H9 (cell line): ENCODE measurements around the gene RASA3. TPM values are rescaled to one million over a fixed set of nuclear protein-coding genes. Genes with fewer than 3 reads are reported as not detected.

Experiments used
- DNase-seq: peaks from one replicate; pipeline ENCODE4 v3.0.0-alpha.2; 2017
- H2AFZ ChIP-seq: one replicate; pipeline ENCODE4 v1.6.1; 2013; ENCODE audit warnings: mild to moderate bottlenecking, low read length, control low read depth, moderate library complexity
- H2AK5ac ChIP-seq: 2 replicates; pipeline ENCODE4 v1.6.1; 2013; ENCODE audit warnings: low read length, control low read depth, mixed read lengths; ENCODE audit not compliant: insufficient read length
- H2BK120ac ChIP-seq: one replicate; pipeline ENCODE4 v1.6.1; 2013; ENCODE audit warnings: low read depth, mild to moderate bottlenecking, low read length, control low read depth, inconsistent platforms; ENCODE audit not compliant: poor library complexity, severe bottlenecking
- H2BK12ac ChIP-seq: 2 replicates; pipeline ENCODE4 v1.6.1; 2013; ENCODE audit warnings: low read length, control low read depth, mixed read lengths, low read depth; ENCODE audit not compliant: insufficient read length
- H2BK15ac ChIP-seq: 2 replicates; pipeline ENCODE4 v1.6.1; 2013; ENCODE audit warnings: low read depth, low read length, control low read depth
- H2BK20ac ChIP-seq: one replicate; pipeline ENCODE4 v1.6.1; 2013; ENCODE audit warnings: low read depth, mild to moderate bottlenecking, low read length, control low read depth, inconsistent platforms; ENCODE audit not compliant: poor library complexity, severe bottlenecking
- H2BK5ac ChIP-seq: 2 replicates; pipeline ENCODE4 v1.6.1; 2013; ENCODE audit warnings: low read length, control low read depth, mixed read lengths; ENCODE audit not compliant: insufficient read length
- H3K14ac ChIP-seq: 2 replicates; pipeline ENCODE4 v1.6.1; 2013; ENCODE audit warnings: low read length, control low read depth; ENCODE audit not compliant: insufficient read depth
- H3K18ac ChIP-seq: 2 replicates; pipeline ENCODE4 v1.6.1; 2013; ENCODE audit warnings: low read depth, mild to moderate bottlenecking, mixed read lengths, low read length, control low read depth; ENCODE audit not compliant: insufficient read length
- H3K23ac ChIP-seq: 2 replicates; pipeline ENCODE4 v1.6.1; 2013; ENCODE audit warnings: low read length, control low read depth, mixed read lengths, low read depth; ENCODE audit not compliant: insufficient read length
- H3K23me2 ChIP-seq: 2 replicates; pipeline ENCODE4 v1.6.1; 2013; ENCODE audit warnings: low read depth, mild to moderate bottlenecking, mixed read lengths, low read length, control low read depth; ENCODE audit not compliant: insufficient read length, poor library complexity, severe bottlenecking
- H3K27ac ChIP-seq: 2 replicates; pipeline ENCODE4 v1.5.1; 2013; ENCODE audit warnings: low read length, control low read depth, mixed read lengths, low read depth; ENCODE audit not compliant: insufficient read length
- H3K27me3 ChIP-seq: 2 replicates; pipeline ENCODE4 v1.6.1; 2013; ENCODE audit warnings: low read length, control low read depth, inconsistent platforms; ENCODE audit not compliant: insufficient read depth
- H3K4ac ChIP-seq: 2 replicates; pipeline ENCODE4 v1.6.1; 2013; ENCODE audit warnings: low read depth, mild to moderate bottlenecking, control low read depth, inconsistent platforms, low read length, moderate library complexity
- H3K4me1 ChIP-seq: 2 replicates; pipeline ENCODE4 v1.6.1; 2013; ENCODE audit warnings: low read length, control low read depth, inconsistent platforms; ENCODE audit not compliant: insufficient read depth
- H3K4me2 ChIP-seq: 2 replicates; pipeline ENCODE4 v1.6.1; 2013; ENCODE audit warnings: low read length, control low read depth, mixed read lengths; ENCODE audit not compliant: insufficient read length, insufficient read depth
- H3K56ac ChIP-seq: 2 replicates; pipeline ENCODE4 v1.6.1; 2013; ENCODE audit warnings: low read depth, mild to moderate bottlenecking, mixed read lengths, low read length, control low read depth; ENCODE audit not compliant: insufficient read length
- H3K79me1 ChIP-seq: 2 replicates; pipeline ENCODE4 v1.6.1; 2013; ENCODE audit warnings: low read depth, mild to moderate bottlenecking, moderate library complexity, low read length, control low read depth, inconsistent platforms; ENCODE audit not compliant: insufficient read depth, poor library complexity, severe bottlenecking
- H3K79me2 ChIP-seq: 2 replicates; pipeline ENCODE4 v1.6.1; 2013; ENCODE audit warnings: low read length, control low read depth, inconsistent platforms; ENCODE audit not compliant: insufficient read depth
- H3K9ac ChIP-seq: 2 replicates; pipeline ENCODE4 v1.6.1; 2013; ENCODE audit warnings: low read length, control low read depth, mixed read lengths; ENCODE audit not compliant: insufficient read length; ENCODE audit errors: extremely low read depth
- H3K9me3 ChIP-seq: one replicate; pipeline ENCODE4 v1.6.1; 2013; ENCODE audit warnings: low read depth, low read length, inconsistent platforms; ENCODE audit not compliant: control insufficient read depth
- H3T11ph ChIP-seq: one replicate; pipeline ENCODE4 v1.6.1; 2013; ENCODE audit warnings: mild to moderate bottlenecking, low read length, control low read depth, inconsistent platforms
- H4K20me1 ChIP-seq: one replicate; pipeline ENCODE4 v1.6.1; 2013; ENCODE audit not compliant: control insufficient read depth, insufficient read length, insufficient read depth
- H4K5ac ChIP-seq: 2 replicates; pipeline ENCODE4 v1.6.1; 2013; ENCODE audit warnings: low read depth, mild to moderate bottlenecking, mixed read lengths, low read length, control low read depth; ENCODE audit not compliant: insufficient read length
- H4K8ac ChIP-seq: replicated peaks from 2 replicates; pipeline ENCODE4 v1.6.1; 2013; ENCODE audit warnings: low read length, control low read depth, mixed read lengths, low read depth; ENCODE audit not compliant: insufficient read length
- H4K91ac ChIP-seq: 2 replicates; pipeline ENCODE4 v1.6.1; 2013; ENCODE audit warnings: low read depth, mild to moderate bottlenecking, moderate library complexity, mixed read lengths, low read length, control low read depth; ENCODE audit not compliant: insufficient read length
- H3K27ac Mint-ChIP-seq, 3 experiments: 2 replicates in 2 of 3; 3 replicates in 1 of 3; pipeline ENCODE4 v1.8.0; 2020 to 2021; ENCODE audit warnings: mixed read lengths in 3 of 3, mild to moderate bottlenecking in 1 of 3, moderate library complexity in 1 of 3
- H3K27me3 Mint-ChIP-seq: 2 replicates; pipeline ENCODE4 v1.8.0; 2021; ENCODE audit warnings: low read depth, mild to moderate bottlenecking, moderate library complexity, mixed read lengths
- H3K36me3 Mint-ChIP-seq, 3 experiments: 2 replicates in 2 of 3; 3 replicates in 1 of 3; pipeline ENCODE4 v1.8.0; 2020 to 2021; ENCODE audit warnings: low read depth in 3 of 3, mixed read lengths in 3 of 3; ENCODE audit not compliant: insufficient read depth in 1 of 3
- H3K4me1 Mint-ChIP-seq, 2 experiments: 2 replicates each; pipeline ENCODE4 v1.8.0; 2020; ENCODE audit warnings: mixed read lengths in 2 of 2
- H3K4me3 Mint-ChIP-seq, 2 experiments: 2 replicates in 1 of 2; 3 replicates in 1 of 2; pipeline ENCODE4 v1.8.0; 2020 to 2021; ENCODE audit warnings: mild to moderate bottlenecking in 2 of 2, mixed read lengths in 2 of 2, moderate library complexity in 1 of 2
- H3K9me3 Mint-ChIP-seq, 2 experiments: 2 replicates in 1 of 2; 3 replicates in 1 of 2; pipeline ENCODE4 v1.8.0; 2020; ENCODE audit warnings: mild to moderate bottlenecking in 2 of 2, mixed read lengths in 2 of 2, moderate library complexity in 1 of 2
- WGBS: extraction: QIAGEN DNeasy Blood & Tissue Kit; methylation state at CpG from one replicate; pipeline ENCODE4 v1.1.7; 2013; ENCODE audit warnings: missing lambda C conversion rate, low lambda C conversion rate, mixed read lengths; ENCODE audit not compliant: insufficient read length; ENCODE audit errors: extremely low coverage; 5-methylcytosine and 5-hydroxymethylcytosine counted together
- total RNA-seq: library from RNA; stranded (reverse); gene quantifications from 2 replicates; pipeline ENCODE4 v1.2.1, GENCODE V29; 2021
- TF ChIP-seq, protein P1 (sequence below): fragments of 200-600 bp; sonication (generic); conservative IDR thresholded peaks from 3 replicates; pipeline ENCODE4 v1.8.0; 2021; ENCODE audit warnings: antibody characterized with exemption, mild to moderate bottlenecking

RASA3 gene
- total RNA-seq, 1 experiment from 2014 or later: 12.3 TPM

DNA sequence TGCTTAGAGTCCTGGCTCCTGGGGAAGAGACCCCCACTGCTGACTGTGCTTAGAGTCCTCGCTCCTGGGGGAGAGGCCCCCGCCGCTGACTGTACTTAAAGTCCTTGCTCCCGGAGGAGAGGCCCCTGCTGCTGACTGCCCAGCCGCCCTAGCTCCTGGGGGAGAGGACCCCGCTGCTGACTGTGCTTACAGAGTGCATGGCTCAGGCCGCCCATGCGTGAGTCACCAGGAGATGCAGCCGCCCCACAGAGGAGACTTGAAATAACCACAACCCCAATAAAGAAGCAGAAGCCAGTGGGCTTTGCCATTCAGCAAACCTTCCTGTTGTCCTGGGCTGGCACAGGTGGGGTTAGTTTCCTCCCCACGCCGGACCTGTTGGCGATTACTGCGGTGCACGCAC lies 79.4 kb downstream of the RASA3 start:
- Histone ChIP-seq H3K9me3 (no peaks in the 10 kb centered on the region), H2BK20ac (no peak overlapping the region), H3K79me1 (no peaks in the 10 kb centered on the region), H4K8ac (no peak overlapping the region), H3K27ac (no peak overlapping the region), H3K14ac (no peak overlapping the region), H2BK15ac (no peak overlapping the region), H3T11ph (no peak overlapping the region), H3K56ac (no peak overlapping the region), H2AFZ (no peak overlapping the region), H3K4me1 (no peaks in the 10 kb centered on the region), H4K91ac (no peak overlapping the region), H3K9ac (no peak overlapping the region), H3K4ac (no peak overlapping the region), H2AK5ac (no peak overlapping the region), H2BK12ac (no peak overlapping the region), H3K4me2 (no peak overlapping the region), H2BK120ac (no peak overlapping the region), H4K5ac (no peak overlapping the region), H2BK5ac (no peak overlapping the region), H3K23me2 (no peaks in the 10 kb centered on the region), H3K18ac (no peak overlapping the region), H3K23ac (no peak overlapping the region), H3K27me3 (no peaks in the 10 kb centered on the region), H4K20me1 (no peaks in the 10 kb centered on the region), H3K79me2 (no peaks in the 10 kb centered on the region)
- Mint-ChIP-seq H3K27ac (no peak overlapping the region), H3K27me3 (peaks cover 1% of the 10 kb centered on the region; the same call in 1 of the 2 replicates), H3K9me3 (no peaks in the 10 kb centered on the region), H3K4me3 (no peak overlapping the region; a peak in 1 of 5 replicates), H3K4me1 (peaks cover 7 to 19% of the 10 kb centered on the region in 2 experiments), H3K36me3 (peaks cover 0 to 4% (median 0%) of the 10 kb centered on the region in 3 experiments; a peak in 2 of 7 replicates)
- WGBS: no CpG with 5 or more reads among the region's 14 CpGs
- TF ChIP-seq, protein P1, sequence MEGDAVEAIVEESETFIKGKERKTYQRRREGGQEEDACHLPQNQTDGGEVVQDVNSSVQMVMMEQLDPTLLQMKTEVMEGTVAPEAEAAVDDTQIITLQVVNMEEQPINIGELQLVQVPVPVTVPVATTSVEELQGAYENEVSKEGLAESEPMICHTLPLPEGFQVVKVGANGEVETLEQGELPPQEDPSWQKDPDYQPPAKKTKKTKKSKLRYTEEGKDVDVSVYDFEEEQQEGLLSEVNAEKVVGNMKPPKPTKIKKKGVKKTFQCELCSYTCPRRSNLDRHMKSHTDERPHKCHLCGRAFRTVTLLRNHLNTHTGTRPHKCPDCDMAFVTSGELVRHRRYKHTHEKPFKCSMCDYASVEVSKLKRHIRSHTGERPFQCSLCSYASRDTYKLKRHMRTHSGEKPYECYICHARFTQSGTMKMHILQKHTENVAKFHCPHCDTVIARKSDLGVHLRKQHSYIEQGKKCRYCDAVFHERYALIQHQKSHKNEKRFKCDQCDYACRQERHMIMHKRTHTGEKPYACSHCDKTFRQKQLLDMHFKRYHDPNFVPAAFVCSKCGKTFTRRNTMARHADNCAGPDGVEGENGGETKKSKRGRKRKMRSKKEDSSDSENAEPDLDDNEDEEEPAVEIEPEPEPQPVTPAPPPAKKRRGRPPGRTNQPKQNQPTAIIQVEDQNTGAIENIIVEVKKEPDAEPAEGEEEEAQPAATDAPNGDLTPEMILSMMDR: no peak
- no peak for DNase-seq
